NB4 (cell line): ENCODE results near the gene SPDYE17.
"Not testable (repeated sequence)": the region's sequence is repeated elsewhere in the genome, so short reads cannot be mapped to it uniquely, and the experiment has no call there.

Source experiments
- MYC ChIP-seq: IDR thresholded peaks from 2 replicates; pipeline ENCODE4 v1.6.1; 2011; ENCODE audit warnings: low read depth, low read length
- POLR2A ChIP-seq: IDR thresholded peaks from 2 replicates; pipeline ENCODE4 v1.6.1; 2011; ENCODE audit warnings: mild to moderate bottlenecking; ENCODE audit not compliant: insufficient read length; ENCODE audit errors: extremely low read depth
- TF ChIP-seq, protein P1 (sequence below): IDR thresholded peaks from one replicate; pipeline ENCODE4 v1.5.1; 2012; ENCODE audit warnings: low read depth, low read length

DNA sequence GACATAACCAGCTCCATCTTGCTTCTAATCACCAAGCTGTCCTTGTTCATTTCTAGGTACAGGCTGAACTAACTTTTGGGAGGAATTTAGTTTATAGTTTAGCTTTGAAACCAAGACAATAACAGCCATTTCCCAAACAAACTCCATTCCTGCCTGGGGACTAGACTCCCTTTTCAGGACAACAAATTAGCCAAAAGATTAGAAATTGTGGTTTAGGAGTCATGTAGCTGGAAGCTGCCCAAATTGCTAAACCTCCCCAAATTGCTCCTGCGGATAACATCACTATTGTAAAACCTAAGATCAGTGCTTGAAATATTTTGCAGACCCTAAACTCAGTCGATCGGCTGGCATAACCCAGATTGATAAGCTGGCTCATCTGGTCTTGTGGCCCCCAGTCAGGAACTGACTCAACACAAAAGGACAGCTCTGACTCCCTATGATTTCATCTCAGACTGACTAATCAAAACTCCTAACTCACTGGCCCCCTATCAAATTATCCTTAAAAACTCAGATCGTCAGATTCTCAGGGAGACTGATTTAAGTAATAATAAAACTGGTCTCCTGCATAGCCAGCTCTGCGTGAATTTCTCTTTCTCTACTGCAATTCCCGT lies 42.7 kb upstream of the SPDYE17 start:
- TF ChIP-seq, protein P1, sequence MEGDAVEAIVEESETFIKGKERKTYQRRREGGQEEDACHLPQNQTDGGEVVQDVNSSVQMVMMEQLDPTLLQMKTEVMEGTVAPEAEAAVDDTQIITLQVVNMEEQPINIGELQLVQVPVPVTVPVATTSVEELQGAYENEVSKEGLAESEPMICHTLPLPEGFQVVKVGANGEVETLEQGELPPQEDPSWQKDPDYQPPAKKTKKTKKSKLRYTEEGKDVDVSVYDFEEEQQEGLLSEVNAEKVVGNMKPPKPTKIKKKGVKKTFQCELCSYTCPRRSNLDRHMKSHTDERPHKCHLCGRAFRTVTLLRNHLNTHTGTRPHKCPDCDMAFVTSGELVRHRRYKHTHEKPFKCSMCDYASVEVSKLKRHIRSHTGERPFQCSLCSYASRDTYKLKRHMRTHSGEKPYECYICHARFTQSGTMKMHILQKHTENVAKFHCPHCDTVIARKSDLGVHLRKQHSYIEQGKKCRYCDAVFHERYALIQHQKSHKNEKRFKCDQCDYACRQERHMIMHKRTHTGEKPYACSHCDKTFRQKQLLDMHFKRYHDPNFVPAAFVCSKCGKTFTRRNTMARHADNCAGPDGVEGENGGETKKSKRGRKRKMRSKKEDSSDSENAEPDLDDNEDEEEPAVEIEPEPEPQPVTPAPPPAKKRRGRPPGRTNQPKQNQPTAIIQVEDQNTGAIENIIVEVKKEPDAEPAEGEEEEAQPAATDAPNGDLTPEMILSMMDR, result not testable (repeated sequence)
- TF ChIP-seq POLR2A, MYC: not testable (repeated sequence)
